Trophoblast cell (in vitro differentiated cells and primary cell): ENCODE measurements around the gene CPA5. TPM values are rescaled to one million over a fixed set of nuclear protein-coding genes. Genes with fewer than 3 reads are reported as not detected.

ENCODE experiments used
- DNase-seq, 2 donors: peaks; one replicate each; pipeline ENCODE4 v3.0.0-alpha.2; 2016
- H2AFZ ChIP-seq: 2 replicates; pipeline ENCODE4 v1.6.1; 2013; ENCODE audit warnings: low read length, moderate library complexity, mild to moderate bottlenecking; ENCODE audit not compliant: insufficient read depth, poor library complexity
- H2AK5ac ChIP-seq: 2 replicates; pipeline ENCODE4 v1.6.1; 2013; ENCODE audit warnings: mild to moderate bottlenecking, low read length
- H2BK120ac ChIP-seq: 2 replicates; pipeline ENCODE4 v1.6.1; 2013; ENCODE audit warnings: low read length, mild to moderate bottlenecking, moderate library complexity; ENCODE audit not compliant: insufficient read depth, poor library complexity
- H2BK12ac ChIP-seq: 2 replicates; pipeline ENCODE4 v1.6.1; 2013; ENCODE audit warnings: mild to moderate bottlenecking, low read length, moderate library complexity
- H2BK5ac ChIP-seq: 2 replicates; pipeline ENCODE4 v1.6.1; 2013; ENCODE audit warnings: low read length, low read depth, moderate library complexity, mild to moderate bottlenecking; ENCODE audit not compliant: poor library complexity
- H3K14ac ChIP-seq: 2 replicates; pipeline ENCODE4 v1.6.1; 2013; ENCODE audit warnings: mild to moderate bottlenecking, low read length
- H3K18ac ChIP-seq: 2 replicates; pipeline ENCODE4 v1.6.1; 2013; ENCODE audit warnings: mild to moderate bottlenecking, low read length
- H3K23ac ChIP-seq: 2 replicates; pipeline ENCODE4 v1.6.1; 2013; ENCODE audit warnings: low read length
- H3K27ac ChIP-seq: 2 replicates; pipeline ENCODE4 v1.5.1; 2013; ENCODE audit warnings: low read depth, mild to moderate bottlenecking, inconsistent platforms, low read length, moderate library complexity
- H3K27me3 ChIP-seq: 2 replicates; pipeline ENCODE4 v1.6.1; 2013; ENCODE audit warnings: inconsistent platforms, mild to moderate bottlenecking, low read length, moderate library complexity; ENCODE audit not compliant: insufficient read depth
- H3K36me3 ChIP-seq, 2 experiments: 1 replicate in 1 of 2; 2 replicates in 1 of 2; pipeline ENCODE4 v1.6.1; 2013; ENCODE audit warnings: low read length in 2 of 2, mild to moderate bottlenecking in 2 of 2, moderate library complexity in 1 of 2; ENCODE audit not compliant: insufficient read depth in 2 of 2, control insufficient read depth in 1 of 2
- H3K4ac ChIP-seq: 2 replicates; pipeline ENCODE4 v1.6.1; 2013; ENCODE audit warnings: low read depth, mild to moderate bottlenecking, low read length, moderate library complexity
- H3K4me1 ChIP-seq, 2 experiments: 1 replicate in 1 of 2; 2 replicates in 1 of 2; pipeline ENCODE4 v1.6.1; 2013; ENCODE audit warnings: low read length in 2 of 2, mild to moderate bottlenecking in 2 of 2, moderate library complexity in 1 of 2; ENCODE audit not compliant: insufficient read depth in 2 of 2, control insufficient read depth in 1 of 2
- H3K4me2 ChIP-seq: 2 replicates; pipeline ENCODE4 v1.6.1; 2013; ENCODE audit warnings: inconsistent platforms, mild to moderate bottlenecking, low read length, moderate library complexity
- H3K4me3 ChIP-seq: 2 replicates; pipeline ENCODE4 v1.5.1; 2013; ENCODE audit warnings: mild to moderate bottlenecking, low read depth, low read length, inconsistent platforms
- H3K79me1 ChIP-seq: one replicate; pipeline ENCODE4 v1.6.1; 2013; ENCODE audit warnings: low read length
- H3K79me2 ChIP-seq: 2 replicates; pipeline ENCODE4 v1.6.1; 2013; ENCODE audit warnings: low read length, mild to moderate bottlenecking; ENCODE audit not compliant: control insufficient read depth, insufficient read depth, poor library complexity
- H3K9ac ChIP-seq: 2 replicates; pipeline ENCODE4 v1.6.1; 2013; ENCODE audit warnings: mild to moderate bottlenecking, low read length
- H3K9me3 ChIP-seq: 2 replicates; pipeline ENCODE4 v1.6.1; 2013; ENCODE audit warnings: low read depth, mild to moderate bottlenecking, control low read depth, inconsistent platforms, low read length; ENCODE audit not compliant: insufficient read depth
- H4K12ac ChIP-seq: 2 replicates; pipeline ENCODE4 v1.6.1; 2013; ENCODE audit warnings: low read depth, mild to moderate bottlenecking, low read length, moderate library complexity
- H4K8ac ChIP-seq: 2 replicates; pipeline ENCODE4 v1.6.1; 2013; ENCODE audit warnings: low read depth, mild to moderate bottlenecking, low read length, moderate library complexity
- H4K91ac ChIP-seq: one replicate; pipeline ENCODE4 v1.6.1; 2013; ENCODE audit warnings: low read depth, mild to moderate bottlenecking, low read length, moderate library complexity
- WGBS: extraction: QIAGEN DNeasy Blood & Tissue Kit; methylation state at CpG from one replicate; pipeline ENCODE4 v1.1.7; 2013; ENCODE audit warnings: missing lambda C conversion rate; ENCODE audit not compliant: insufficient read length, insufficient coverage; ENCODE audit errors: extremely low coverage; 5-methylcytosine and 5-hydroxymethylcytosine counted together
- polyA plus RNA-seq: library from polyadenylated mRNA; stranded (reverse); fragments of 200-250 nt; gene quantifications from 2 replicates; pipeline ENCODE4 v1.2.3, GENCODE V29; 2013

CPA5 gene
- polyA plus RNA-seq: 0.07 and 0.32 TPM in 2 replicates

GRCh38 chr7:130344271-130344866, at the start of gene CPA5:
TSS of gene CPA5 (plus strand) at chr7:130344816. CDS start at chr7:130346486, 1,670 bp downstream.
- Histone ChIP-seq H3K79me2 (no peaks in the 10 kb centered on the region), H3K79me1 (no peaks in the 10 kb centered on the region), H2AFZ (no peak within 1 kb of the TSS), H3K23ac (no peak within 1 kb of the TSS), H3K4me3 (no peak within 1 kb of the TSS), H3K36me3 (no peaks in the 10 kb centered on the region), H3K9ac (no peak within 1 kb of the TSS), H3K9me3 (peaks cover 2% of the 10 kb centered on the region), H4K91ac (no peak within 1 kb of the TSS), H3K14ac (no peak within 1 kb of the TSS), H2BK120ac (no peak within 1 kb of the TSS), H3K4me1 (no peaks in the 10 kb centered on the region), H2BK12ac (peak within 1 kb of the TSS; percentile 50), H2AK5ac (no peak within 1 kb of the TSS), H3K27ac (no peak within 1 kb of the TSS), H3K4ac (no peak within 1 kb of the TSS), H3K27me3 (no peaks in the 10 kb centered on the region), H3K4me2 (no peak within 1 kb of the TSS), H4K8ac (no peak within 1 kb of the TSS), H3K18ac (no peak within 1 kb of the TSS), H4K12ac (no peak within 1 kb of the TSS), H2BK5ac (peak within 1 kb of the TSS; percentile 25)
- no peak for DNase-seq
- no CpG with 5 or more reads among the region's 5 CpGs for WGBS

- Histone ChIP-seq H3K18ac (no peak overlapping the region), H3K79me2 (no peaks in the 10 kb centered on the region), H4K8ac (no peak overlapping the region), H3K14ac (no peak overlapping the region), H3K27me3 (no peaks in the 10 kb centered on the region), H3K79me1 (peaks cover 2% of the 10 kb centered on the region), H2AFZ (no peak overlapping the region), H3K27ac (no peak overlapping the region), H3K36me3 (no peaks in the 10 kb centered on the region), H3K4me2 (no peak overlapping the region), H2BK120ac (no peak overlapping the region), H3K9me3 (peaks cover 4% of the 10 kb centered on the region), H2BK5ac (no peak overlapping the region), H2BK12ac (no peak overlapping the region), H4K91ac (no peak overlapping the region), H2AK5ac (no peak overlapping the region), H3K9ac (no peak overlapping the region), H3K23ac (no peak overlapping the region), H3K4me1 (peaks cover 2 to 12% of the 10 kb centered on the region in 2 experiments), H3K4me3 (no peak overlapping the region), H4K12ac (no peak overlapping the region), H3K4ac (no peak overlapping the region)
- WGBS: no CpG with 5 or more reads among the region's 13 CpGs
- DNase-seq: no peak
These were observed 48.2 kb upstream of the CPA5 start for GRCh38 chr7:130296221-130296951.

- H3K14ac ChIP-seq: no peak overlapping the region
- H3K79me2 ChIP-seq: no peaks in the 10 kb centered on the region
- H3K18ac ChIP-seq: no peak overlapping the region
- no peak overlapping the region for H3K23ac ChIP-seq
- no peak overlapping the region for H3K4me2 ChIP-seq
- no peak overlapping the region for H4K91ac ChIP-seq
- no peak overlapping the region for H3K4me3 ChIP-seq
- peaks cover 2 to 12% of the 10 kb centered on the region in 2 experiments for H3K4me1 ChIP-seq
- H3K9ac ChIP-seq: no peak overlapping the region
- H3K36me3 ChIP-seq: no peaks in the 10 kb centered on the region
- H4K8ac ChIP-seq: no peak overlapping the region
- no peak overlapping the region for H2AK5ac ChIP-seq
- H3K27me3 ChIP-seq: no peaks in the 10 kb centered on the region
- no peak for DNase-seq
- no peak overlapping the region for H2BK5ac ChIP-seq
- peaks cover 4% of the 10 kb centered on the region for H3K9me3 ChIP-seq
- no CpG with 5 or more reads among the region's 20 CpGs for WGBS
- peak overlapping the region; percentile 34 for H2BK12ac ChIP-seq
- H2BK120ac ChIP-seq: no peak overlapping the region
- H3K4ac ChIP-seq: no peak overlapping the region
- H3K79me1 ChIP-seq: no peaks in the 10 kb centered on the region
- H2AFZ ChIP-seq: no peak overlapping the region
- H3K27ac ChIP-seq: no peak overlapping the region
- H4K12ac ChIP-seq: no peak overlapping the region
These were observed 46.7 kb upstream of the CPA5 start for GRCh38 chr7:130297628-130298543.

GRCh38 chr7:130298544-130299326, 45.9 kb upstream of the CPA5 start:
- no peak overlapping the region for H4K91ac ChIP-seq
- H3K23ac ChIP-seq: no peak overlapping the region
- H4K12ac ChIP-seq: no peak overlapping the region
- H3K27me3 ChIP-seq: no peaks in the 10 kb centered on the region
- DNase-seq: no peak
- no peak overlapping the region for H3K27ac ChIP-seq
- H2BK5ac ChIP-seq: no peak overlapping the region
- no peak overlapping the region for H3K4me2 ChIP-seq
- H3K4me1 ChIP-seq: peaks cover 2 to 12% of the 10 kb centered on the region in 2 experiments
- no peak overlapping the region for H4K8ac ChIP-seq
- no CpG with 5 or more reads among the region's 5 CpGs for WGBS
- peaks cover 3% of the 10 kb centered on the region for H3K9me3 ChIP-seq
- no peak overlapping the region for H2BK12ac ChIP-seq
- H3K36me3 ChIP-seq: no peaks in the 10 kb centered on the region
- no peak overlapping the region for H3K18ac ChIP-seq
- no peak overlapping the region for H2AFZ ChIP-seq
- no peak overlapping the region for H3K4me3 ChIP-seq
- H3K14ac ChIP-seq: no peak overlapping the region
- H2AK5ac ChIP-seq: no peak overlapping the region
- H3K79me1 ChIP-seq: no peaks in the 10 kb centered on the region
- H3K4ac ChIP-seq: no peak overlapping the region
- H3K79me2 ChIP-seq: no peaks in the 10 kb centered on the region
- H3K9ac ChIP-seq: no peak overlapping the region
- no peak overlapping the region for H2BK120ac ChIP-seq
